ENCODE data around the gene PCDHGB5. TPM values are rescaled to one million over a fixed set of nuclear protein-coding genes. Genes with fewer than 3 reads are reported as not detected.
A peak's percentile ranks its signal among the peaks of the same experiment; 100 is the strongest.
"Not testable (repeated sequence)": the region's sequence is repeated elsewhere in the genome, so short reads cannot be mapped to it uniquely, and the experiment has no call there.

Gene PCDHGB5
- polyA plus RNA-seq, 1 donor from 2014 or later = 0.17 TPM

DNA sequence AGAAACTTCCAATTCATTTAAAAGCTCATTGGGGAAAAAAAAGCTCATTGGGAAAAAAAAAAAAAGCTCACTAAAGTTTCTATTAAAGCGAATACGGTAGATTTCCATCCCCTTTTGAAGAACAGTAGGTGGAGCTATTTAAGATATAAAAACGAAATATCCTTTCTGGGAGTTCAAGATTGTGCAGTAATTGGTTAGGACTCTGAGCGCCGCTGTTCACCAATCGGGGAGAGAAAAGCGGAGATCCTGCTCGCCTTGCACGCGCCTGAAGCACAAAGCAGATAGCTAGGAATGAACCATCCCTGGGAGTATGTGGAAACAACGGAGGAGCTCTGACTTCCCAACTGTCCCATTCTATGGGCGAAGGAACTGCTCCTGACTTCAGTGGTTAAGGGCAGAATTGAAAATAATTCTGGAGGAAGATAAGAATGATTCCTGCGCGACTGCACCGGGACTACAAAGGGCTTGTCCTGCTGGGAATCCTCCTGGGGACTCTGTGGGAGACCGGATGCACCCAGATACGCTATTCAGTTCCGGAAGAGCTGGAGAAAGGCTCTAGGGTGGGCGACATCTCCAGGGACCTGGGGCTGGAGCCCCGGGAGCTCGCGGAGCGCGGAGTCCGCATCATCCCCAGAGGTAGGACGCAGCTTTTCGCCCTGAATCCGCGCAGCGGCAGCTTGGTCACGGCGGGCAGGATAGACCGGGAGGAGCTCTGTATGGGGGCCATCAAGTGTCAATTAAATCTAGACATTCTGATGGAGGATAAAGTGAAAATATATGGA lies 32.8 kb downstream of the PCDHGB5 start, which contains the start of gene PCDHGA12:
Gene PCDHGA12 (plus strand): TSS at position 176 of the 782 bp plus-strand sequence. CDS start 253 bp downstream, at position 429.
- Histone ChIP-seq H3K36me3 (ENCODE audit: insufficient read depth, low read length) (peaks cover 50% of the 10 kb centered on the region), H3K27me3 (ENCODE audit: insufficient read depth, low read depth, low read length) (no peaks in the 10 kb centered on the region), H4K20me1 (ENCODE audit: insufficient read depth) (no peaks in the 10 kb centered on the region), H3F3A (ENCODE audit: insufficient read depth, low read length, poor library complexity, severe bottlenecking) (no peaks in the 10 kb centered on the region), H3K4me2 (ENCODE audit: low read length) (no peak within 1 kb of the TSS), H3K4me3 (ENCODE audit: low read length) (peak within 1 kb of the TSS; percentile 13), H3K9me3 (ENCODE audit: low read length) (peaks cover 68% of the 10 kb centered on the region), H3K79me2 (replicated peaks; ENCODE audit: insufficient read depth, low read length) (peaks cover 23% of the 10 kb centered on the region), H2AFZ (ENCODE audit: low read depth, low read length) (no peak within 1 kb of the TSS), H3K27ac (ENCODE audit: low read length) (no peak within 1 kb of the TSS), H3K9me2 (ENCODE audit: insufficient read depth, low read length) (no peaks in the 10 kb centered on the region), H3K9ac (ENCODE audit: low read length) (no peak within 1 kb of the TSS)
- TF ChIP-seq MXI1 (conservative IDR thresholded peaks at IDR 0.05; ENCODE audit: poor library complexity, severe bottlenecking) (no peak), SMC3 (conservative IDR thresholded peaks at IDR 0.05; ENCODE audit: poor library complexity) (no peak), POLR2AphosphoS5 (IDR thresholded peaks at IDR 0.05) (no peak), EZH2 (IDR thresholded peaks at IDR 0.05; ENCODE audit: borderline replicate concordance, insufficient read depth, low read length, poor library complexity, severe bottlenecking) (no peak), TAF1 (IDR thresholded peaks at IDR 0.05; ENCODE audit: low read depth) (no peak), EP300 (conservative IDR thresholded peaks at IDR 0.05; ENCODE audit: poor library complexity, severe bottlenecking) (no peak), RAD21 (conservative IDR thresholded peaks at IDR 0.05) (no peak)
- TF ChIP-seq, protein P1, sequence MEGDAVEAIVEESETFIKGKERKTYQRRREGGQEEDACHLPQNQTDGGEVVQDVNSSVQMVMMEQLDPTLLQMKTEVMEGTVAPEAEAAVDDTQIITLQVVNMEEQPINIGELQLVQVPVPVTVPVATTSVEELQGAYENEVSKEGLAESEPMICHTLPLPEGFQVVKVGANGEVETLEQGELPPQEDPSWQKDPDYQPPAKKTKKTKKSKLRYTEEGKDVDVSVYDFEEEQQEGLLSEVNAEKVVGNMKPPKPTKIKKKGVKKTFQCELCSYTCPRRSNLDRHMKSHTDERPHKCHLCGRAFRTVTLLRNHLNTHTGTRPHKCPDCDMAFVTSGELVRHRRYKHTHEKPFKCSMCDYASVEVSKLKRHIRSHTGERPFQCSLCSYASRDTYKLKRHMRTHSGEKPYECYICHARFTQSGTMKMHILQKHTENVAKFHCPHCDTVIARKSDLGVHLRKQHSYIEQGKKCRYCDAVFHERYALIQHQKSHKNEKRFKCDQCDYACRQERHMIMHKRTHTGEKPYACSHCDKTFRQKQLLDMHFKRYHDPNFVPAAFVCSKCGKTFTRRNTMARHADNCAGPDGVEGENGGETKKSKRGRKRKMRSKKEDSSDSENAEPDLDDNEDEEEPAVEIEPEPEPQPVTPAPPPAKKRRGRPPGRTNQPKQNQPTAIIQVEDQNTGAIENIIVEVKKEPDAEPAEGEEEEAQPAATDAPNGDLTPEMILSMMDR (IDR thresholded peaks at IDR 0.05; ENCODE audit: poor library complexity, severe bottlenecking) = no peak
- TF ChIP-seq, protein P2, sequence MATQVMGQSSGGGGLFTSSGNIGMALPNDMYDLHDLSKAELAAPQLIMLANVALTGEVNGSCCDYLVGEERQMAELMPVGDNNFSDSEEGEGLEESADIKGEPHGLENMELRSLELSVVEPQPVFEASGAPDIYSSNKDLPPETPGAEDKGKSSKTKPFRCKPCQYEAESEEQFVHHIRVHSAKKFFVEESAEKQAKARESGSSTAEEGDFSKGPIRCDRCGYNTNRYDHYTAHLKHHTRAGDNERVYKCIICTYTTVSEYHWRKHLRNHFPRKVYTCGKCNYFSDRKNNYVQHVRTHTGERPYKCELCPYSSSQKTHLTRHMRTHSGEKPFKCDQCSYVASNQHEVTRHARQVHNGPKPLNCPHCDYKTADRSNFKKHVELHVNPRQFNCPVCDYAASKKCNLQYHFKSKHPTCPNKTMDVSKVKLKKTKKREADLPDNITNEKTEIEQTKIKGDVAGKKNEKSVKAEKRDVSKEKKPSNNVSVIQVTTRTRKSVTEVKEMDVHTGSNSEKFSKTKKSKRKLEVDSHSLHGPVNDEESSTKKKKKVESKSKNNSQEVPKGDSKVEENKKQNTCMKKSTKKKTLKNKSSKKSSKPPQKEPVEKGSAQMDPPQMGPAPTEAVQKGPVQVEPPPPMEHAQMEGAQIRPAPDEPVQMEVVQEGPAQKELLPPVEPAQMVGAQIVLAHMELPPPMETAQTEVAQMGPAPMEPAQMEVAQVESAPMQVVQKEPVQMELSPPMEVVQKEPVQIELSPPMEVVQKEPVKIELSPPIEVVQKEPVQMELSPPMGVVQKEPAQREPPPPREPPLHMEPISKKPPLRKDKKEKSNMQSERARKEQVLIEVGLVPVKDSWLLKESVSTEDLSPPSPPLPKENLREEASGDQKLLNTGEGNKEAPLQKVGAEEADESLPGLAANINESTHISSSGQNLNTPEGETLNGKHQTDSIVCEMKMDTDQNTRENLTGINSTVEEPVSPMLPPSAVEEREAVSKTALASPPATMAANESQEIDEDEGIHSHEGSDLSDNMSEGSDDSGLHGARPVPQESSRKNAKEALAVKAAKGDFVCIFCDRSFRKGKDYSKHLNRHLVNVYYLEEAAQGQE (IDR thresholded peaks at IDR 0.05; ENCODE audit: borderline replicate concordance) = no peak

DNA sequence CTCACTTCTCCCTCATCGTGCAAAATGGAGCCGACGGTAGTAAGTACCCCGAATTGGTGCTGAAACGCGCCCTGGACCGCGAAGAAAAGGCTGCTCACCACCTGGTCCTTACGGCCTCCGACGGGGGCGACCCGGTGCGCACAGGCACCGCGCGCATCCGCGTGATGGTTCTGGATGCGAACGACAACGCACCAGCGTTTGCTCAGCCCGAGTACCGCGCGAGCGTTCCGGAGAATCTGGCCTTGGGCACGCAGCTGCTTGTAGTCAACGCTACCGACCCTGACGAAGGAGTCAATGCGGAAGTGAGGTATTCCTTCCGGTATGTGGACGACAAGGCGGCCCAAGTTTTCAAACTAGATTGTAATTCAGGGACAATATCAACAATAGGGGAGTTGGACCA lies 33.5 kb downstream of the PCDHGB5 start:
- Histone ChIP-seq H3K9me2 (ENCODE audit: insufficient read depth, low read length) (no peaks in the 10 kb centered on the region), H3K27ac (ENCODE audit: low read length) (no peak overlapping the region), H3K79me2 (replicated peaks; ENCODE audit: insufficient read depth, low read length) (peaks cover 27% of the 10 kb centered on the region), H3K27me3 (ENCODE audit: insufficient read depth, low read depth, low read length) (no peaks in the 10 kb centered on the region), H3K4me3 (ENCODE audit: low read length) (peak overlapping the region; percentile 13), H4K20me1 (ENCODE audit: insufficient read depth) (no peaks in the 10 kb centered on the region), H2AFZ (ENCODE audit: low read depth, low read length) (no peak overlapping the region), H3K4me2 (ENCODE audit: low read length) (no peak overlapping the region), H3K36me3 (ENCODE audit: insufficient read depth, low read length) (peaks cover 43% of the 10 kb centered on the region), H3K9me3 (ENCODE audit: low read length) (peaks cover 65% of the 10 kb centered on the region), H3F3A (ENCODE audit: insufficient read depth, low read length, poor library complexity, severe bottlenecking) (no peaks in the 10 kb centered on the region), H3K9ac (ENCODE audit: low read length) (no peak overlapping the region)
- TF ChIP-seq RAD21 (conservative IDR thresholded peaks at IDR 0.05) = no peak

DNA sequence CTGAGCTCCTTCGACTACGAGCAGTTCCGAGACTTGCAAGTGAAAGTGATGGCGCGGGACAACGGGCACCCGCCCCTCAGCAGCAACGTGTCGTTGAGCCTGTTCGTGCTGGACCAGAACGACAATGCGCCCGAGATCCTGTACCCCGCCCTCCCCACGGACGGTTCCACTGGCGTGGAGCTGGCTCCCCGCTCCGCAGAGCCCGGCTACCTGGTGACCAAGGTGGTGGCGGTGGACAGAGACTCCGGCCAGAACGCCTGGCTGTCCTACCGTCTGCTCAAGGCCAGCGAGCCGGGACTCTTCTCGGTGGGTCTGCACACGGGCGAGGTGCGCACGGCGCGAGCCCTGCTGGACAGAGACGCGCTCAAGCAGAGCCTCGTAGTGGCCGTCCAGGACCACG lies 34.6 kb downstream of the PCDHGB5 start:
- not testable (repeated sequence) for H4K20me1 ChIP-seq (ENCODE audit: insufficient read depth); H3K27ac ChIP-seq (ENCODE audit: low read length); H3K27me3 ChIP-seq (ENCODE audit: insufficient read depth, low read depth, low read length); H3K4me2 ChIP-seq (ENCODE audit: low read length); H3K9ac ChIP-seq (ENCODE audit: low read length); H3K9me2 ChIP-seq (ENCODE audit: insufficient read depth, low read length); H3F3A ChIP-seq (ENCODE audit: insufficient read depth, low read length, poor library complexity, severe bottlenecking); H2AFZ ChIP-seq (ENCODE audit: low read depth, low read length); H3K4me3 ChIP-seq (ENCODE audit: low read length)
- peaks cover 24% of the 10 kb centered on the region for H3K79me2 ChIP-seq (replicated peaks; ENCODE audit: insufficient read depth, low read length)
- peaks cover 33% of the 10 kb centered on the region for H3K36me3 ChIP-seq (ENCODE audit: insufficient read depth, low read length)
- H3K9me3 ChIP-seq (ENCODE audit: low read length) = peaks cover 60% of the 10 kb centered on the region

DNA sequence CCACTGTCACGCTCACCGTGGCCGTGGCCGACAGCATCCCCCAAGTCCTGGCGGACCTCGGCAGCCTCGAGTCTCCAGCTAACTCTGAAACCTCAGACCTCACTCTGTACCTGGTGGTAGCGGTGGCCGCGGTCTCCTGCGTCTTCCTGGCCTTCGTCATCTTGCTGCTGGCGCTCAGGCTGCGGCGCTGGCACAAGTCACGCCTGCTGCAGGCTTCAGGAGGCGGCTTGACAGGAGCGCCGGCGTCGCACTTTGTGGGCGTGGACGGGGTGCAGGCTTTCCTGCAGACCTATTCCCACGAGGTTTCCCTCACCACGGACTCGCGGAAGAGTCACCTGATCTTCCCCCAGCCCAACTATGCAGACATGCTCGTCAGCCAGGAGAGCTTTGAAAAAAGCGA lies 35.0 kb downstream of the PCDHGB5 start:
- Histone ChIP-seq H3K9me3 (ENCODE audit: low read length) (peaks cover 55% of the 10 kb centered on the region), H3K36me3 (ENCODE audit: insufficient read depth, low read length) (peaks cover 28% of the 10 kb centered on the region), H3K79me2 (replicated peaks; ENCODE audit: insufficient read depth, low read length) (peaks cover 22% of the 10 kb centered on the region)
- not testable (repeated sequence) for H4K20me1 ChIP-seq (ENCODE audit: insufficient read depth); H2AFZ ChIP-seq (ENCODE audit: low read depth, low read length); H3K4me3 ChIP-seq (ENCODE audit: low read length); H3F3A ChIP-seq (ENCODE audit: insufficient read depth, low read length, poor library complexity, severe bottlenecking); H3K27me3 ChIP-seq (ENCODE audit: insufficient read depth, low read depth, low read length); H3K27ac ChIP-seq (ENCODE audit: low read length); H3K9ac ChIP-seq (ENCODE audit: low read length); H3K4me2 ChIP-seq (ENCODE audit: low read length); H3K9me2 ChIP-seq (ENCODE audit: insufficient read depth, low read length)

All from neural cell (in vitro differentiated cells).